Measurements from ENCODE around the gene CCL18.
"Not testable (repeated sequence)": the region's sequence is repeated elsewhere in the genome, so short reads cannot be mapped to it uniquely, and the experiment has no call there.

CCL18 gene

GRCh38 chr17:36105781-36106492 lies 41.9 kb downstream of the CCL18 start:
- H3K4me1 Mint-ChIP-seq, result peaks cover 40% of the 10 kb centered on the region

GRCh38 chr17:36106493-36106835 lies 42.4 kb downstream of the CCL18 start:
- no peak for ATAC-seq
- Mint-ChIP-seq H3K4me1 (peaks cover 40% of the 10 kb centered on the region), H3K4me3 (no peak overlapping the region), H3K27ac (no peak overlapping the region), H3K27me3 (peaks cover 25% of the 10 kb centered on the region), H3K9me3 (peaks cover 3% of the 10 kb centered on the region), H3K36me3 (peaks cover 7% of the 10 kb centered on the region)

More at GRCh38 chr17:36105781-36106492, 41.9 kb downstream of the CCL18 start:
- Mint-ChIP-seq H3K9me3 (no peaks in the 10 kb centered on the region), H3K4me3 (no peak overlapping the region), H3K36me3 (peaks cover 7% of the 10 kb centered on the region), H3K27ac (no peak overlapping the region), H3K27me3 (peaks cover 25% of the 10 kb centered on the region)
- no peak for ATAC-seq

GRCh38 chr17:36107660-36108059 lies 43.6 kb downstream of the CCL18 start:
- Mint-ChIP-seq H3K36me3 (peaks cover 15% of the 10 kb centered on the region), H3K9me3 (peaks cover 6% of the 10 kb centered on the region), H3K27ac (no peak overlapping the region), H3K4me1 (peaks cover 36% of the 10 kb centered on the region), H3K27me3 (peaks cover 25% of the 10 kb centered on the region), H3K4me3 (no peak overlapping the region)
- ATAC-seq, result no peak

- H3K27ac Mint-ChIP-seq, H3K9me3 Mint-ChIP-seq, ATAC-seq, H3K4me3 Mint-ChIP-seq: not testable (repeated sequence)
- Mint-ChIP-seq H3K36me3 (peaks cover 21% of the 10 kb centered on the region), H3K27me3 (peaks cover 25% of the 10 kb centered on the region), H3K4me1 (peaks cover 30% of the 10 kb centered on the region)
These were observed 44.2 kb downstream of the CCL18 start for GRCh38 chr17:36108265-36108664.

- H3K36me3 Mint-ChIP-seq, result peaks cover 14% of the 10 kb centered on the region
- H3K4me3 Mint-ChIP-seq, result no peak overlapping the region
- peaks cover 18% of the 10 kb centered on the region for H3K4me1 Mint-ChIP-seq
These were observed 47.0 kb downstream of the CCL18 start for GRCh38 chr17:36111068-36111490.

GRCh38 chr17:36112572-36112971 lies 48.5 kb downstream of the CCL18 start:
- Mint-ChIP-seq H3K27me3 (peaks cover 10% of the 10 kb centered on the region), H3K36me3 (peaks cover 14% of the 10 kb centered on the region)

More at GRCh38 chr17:36111068-36111490, 47.0 kb downstream of the CCL18 start:
- no peak for ATAC-seq
- Mint-ChIP-seq H3K9me3 (peaks cover 15% of the 10 kb centered on the region), H3K27ac (no peak overlapping the region), H3K27me3 (peaks cover 17% of the 10 kb centered on the region)

GRCh38 chr17:36113131-36113530 lies 49.1 kb downstream of the CCL18 start:
- H3K9me3 Mint-ChIP-seq, result peaks cover 15% of the 10 kb centered on the region
- not testable (repeated sequence) for H3K27me3 Mint-ChIP-seq, H3K4me3 Mint-ChIP-seq, H3K27ac Mint-ChIP-seq, ATAC-seq
- peaks cover 25% of the 10 kb centered on the region for H3K4me1 Mint-ChIP-seq
- H3K36me3 Mint-ChIP-seq, result peaks cover 14% of the 10 kb centered on the region

More at GRCh38 chr17:36112572-36112971, 48.5 kb downstream of the CCL18 start:
- Mint-ChIP-seq H3K9me3 (peaks cover 15% of the 10 kb centered on the region), H3K4me1 (peaks cover 25% of the 10 kb centered on the region), H3K4me3 (no peak overlapping the region), H3K27ac (no peak overlapping the region)
- ATAC-seq, result no peak

- H3K27me3 Mint-ChIP-seq, H3K4me3 Mint-ChIP-seq: not testable (repeated sequence)
- peaks cover 16% of the 10 kb centered on the region for H3K9me3 Mint-ChIP-seq
These were observed 51.0 kb downstream of the CCL18 start for GRCh38 chr17:36114971-36115648.

GRCh38 chr17:36115649-36115977 lies 51.5 kb downstream of the CCL18 start:
- not testable (repeated sequence) for H3K27me3 Mint-ChIP-seq, H3K27ac Mint-ChIP-seq, H3K4me3 Mint-ChIP-seq, ATAC-seq
- peaks cover 35% of the 10 kb centered on the region for H3K4me1 Mint-ChIP-seq
- H3K36me3 Mint-ChIP-seq, result peaks cover 14% of the 10 kb centered on the region
- H3K9me3 Mint-ChIP-seq, result peaks cover 17% of the 10 kb centered on the region

More at GRCh38 chr17:36114971-36115648, 51.0 kb downstream of the CCL18 start:
- not testable (repeated sequence) for H3K27ac Mint-ChIP-seq, ATAC-seq
- peaks cover 14% of the 10 kb centered on the region for H3K36me3 Mint-ChIP-seq
- H3K4me1 Mint-ChIP-seq, result peaks cover 35% of the 10 kb centered on the region

- Mint-ChIP-seq H3K27ac (peak overlapping the region; percentile 65), H3K27me3 (no peaks in the 10 kb centered on the region), H3K9me3 (peaks cover 14% of the 10 kb centered on the region), H3K36me3 (peaks cover 4% of the 10 kb centered on the region), H3K4me3 (no peak overlapping the region), H3K4me1 (peaks cover 35% of the 10 kb centered on the region)
- ATAC-seq, result peak; percentile 74
These were observed 53.7 kb downstream of the CCL18 start for GRCh38 chr17:36117505-36118382.

GRCh38 chr17:36118477-36119353 lies 54.6 kb downstream of the CCL18 start:
- H3K4me3 Mint-ChIP-seq, result no peak overlapping the region

GRCh38 chr17:36120221-36120620 lies 56.1 kb downstream of the CCL18 start:
- Mint-ChIP-seq H3K27ac (no peak overlapping the region), H3K27me3 (no peaks in the 10 kb centered on the region), H3K4me1 (peaks cover 35% of the 10 kb centered on the region), H3K4me3 (no peak overlapping the region), H3K9me3 (peaks cover 6% of the 10 kb centered on the region), H3K36me3 (peaks cover 3% of the 10 kb centered on the region)
- ATAC-seq, result no peak

More at GRCh38 chr17:36118477-36119353, 54.6 kb downstream of the CCL18 start:
- Mint-ChIP-seq H3K36me3 (no peaks in the 10 kb centered on the region), H3K27ac (peak overlapping the region; percentile 65), H3K9me3 (peaks cover 11% of the 10 kb centered on the region), H3K4me1 (peaks cover 35% of the 10 kb centered on the region), H3K27me3 (no peaks in the 10 kb centered on the region)
- peak; percentile 66 for ATAC-seq

GRCh38 chr17:36121099-36121498 lies 57.0 kb downstream of the CCL18 start:
- Mint-ChIP-seq H3K36me3 (peaks cover 11% of the 10 kb centered on the region), H3K4me1 (peaks cover 29% of the 10 kb centered on the region)
- H3K27me3 Mint-ChIP-seq, H3K4me3 Mint-ChIP-seq, ATAC-seq, H3K9me3 Mint-ChIP-seq, H3K27ac Mint-ChIP-seq: not testable (repeated sequence)
